PC-9 (cell line): ENCODE data around the gene DYNLRB2.

Source experiments
- EZH2 ChIP-seq: fragments of 200-600 bp; sonication (generic); IDR thresholded peaks from 2 replicates; pipeline ENCODE4 v1.8.0; 2017; ENCODE audit warnings: antibody characterized with exemption, low read depth
- TF ChIP-seq, protein P1 (sequence below): fragments of 200-600 bp; sonication (generic); conservative IDR thresholded peaks from 2 replicates; pipeline ENCODE4 v1.6.1; 2017; ENCODE audit warnings: mixed run types, antibody characterized with exemption, mild to moderate bottlenecking, moderate library complexity

- TF ChIP-seq, protein P1, sequence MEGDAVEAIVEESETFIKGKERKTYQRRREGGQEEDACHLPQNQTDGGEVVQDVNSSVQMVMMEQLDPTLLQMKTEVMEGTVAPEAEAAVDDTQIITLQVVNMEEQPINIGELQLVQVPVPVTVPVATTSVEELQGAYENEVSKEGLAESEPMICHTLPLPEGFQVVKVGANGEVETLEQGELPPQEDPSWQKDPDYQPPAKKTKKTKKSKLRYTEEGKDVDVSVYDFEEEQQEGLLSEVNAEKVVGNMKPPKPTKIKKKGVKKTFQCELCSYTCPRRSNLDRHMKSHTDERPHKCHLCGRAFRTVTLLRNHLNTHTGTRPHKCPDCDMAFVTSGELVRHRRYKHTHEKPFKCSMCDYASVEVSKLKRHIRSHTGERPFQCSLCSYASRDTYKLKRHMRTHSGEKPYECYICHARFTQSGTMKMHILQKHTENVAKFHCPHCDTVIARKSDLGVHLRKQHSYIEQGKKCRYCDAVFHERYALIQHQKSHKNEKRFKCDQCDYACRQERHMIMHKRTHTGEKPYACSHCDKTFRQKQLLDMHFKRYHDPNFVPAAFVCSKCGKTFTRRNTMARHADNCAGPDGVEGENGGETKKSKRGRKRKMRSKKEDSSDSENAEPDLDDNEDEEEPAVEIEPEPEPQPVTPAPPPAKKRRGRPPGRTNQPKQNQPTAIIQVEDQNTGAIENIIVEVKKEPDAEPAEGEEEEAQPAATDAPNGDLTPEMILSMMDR, result no peak
- no peak for TF ChIP-seq EZH2
Measured at GRCh38 chr16:80583466-80583865, 42.7 kb downstream of the DYNLRB2 start.
